SK-MEL-5 (cell line): ENCODE data around the gene KCNG4. TPM values are rescaled to one million over a fixed set of nuclear protein-coding genes. Genes with fewer than 3 reads are reported as not detected.

Experiments
- DNase-seq: peaks from one replicate; pipeline ENCODE4 v3.0.0-alpha.2; 2016; ENCODE audit warnings: low read depth, low spot score
- in situ Hi-C: cut with HindIII; loops from 2 replicates; pipeline ENCODE4 v1.10.0; 2016; ENCODE audit warnings: low sequenced_read_pairs, high pct_unique_total_duplicates, low pct_unique_long_range_greater_than_20kb
- small RNA-seq, 2 experiments: library from RNA; depleted of rRNA; stranded (forward); fragments of <200 nt; gene quantifications; one replicate each; pipeline ENCODE3, GENCODE V24; 2014
- total RNA-seq: library from RNA; depleted of rRNA; stranded (reverse); fragments of >200 nt; shearing (Covaris generic); gene quantifications from 2 replicates; pipeline ENCODE4 v1.2.3, GENCODE V29; 2014; rRNA removed

The KCNG4 gene
- total RNA-seq, 1 experiment from 2014 or later, result 3.3 TPM

GRCh38 chr16:84181144-84181915, 58.5 kb downstream of the KCNG4 start:
- no peak for DNase-seq
- in situ Hi-C loops, result no loop called here

- no peak for DNase-seq
- in situ Hi-C loops, result no loop called here
These were observed 59.2 kb downstream of the KCNG4 start for GRCh38 chr16:84180519-84181140.

GRCh38 chr16:84179612-84180320, 60.0 kb downstream of the KCNG4 start:
- in situ Hi-C loops, result no loop called here
- DNase-seq, result no peak

DNA sequence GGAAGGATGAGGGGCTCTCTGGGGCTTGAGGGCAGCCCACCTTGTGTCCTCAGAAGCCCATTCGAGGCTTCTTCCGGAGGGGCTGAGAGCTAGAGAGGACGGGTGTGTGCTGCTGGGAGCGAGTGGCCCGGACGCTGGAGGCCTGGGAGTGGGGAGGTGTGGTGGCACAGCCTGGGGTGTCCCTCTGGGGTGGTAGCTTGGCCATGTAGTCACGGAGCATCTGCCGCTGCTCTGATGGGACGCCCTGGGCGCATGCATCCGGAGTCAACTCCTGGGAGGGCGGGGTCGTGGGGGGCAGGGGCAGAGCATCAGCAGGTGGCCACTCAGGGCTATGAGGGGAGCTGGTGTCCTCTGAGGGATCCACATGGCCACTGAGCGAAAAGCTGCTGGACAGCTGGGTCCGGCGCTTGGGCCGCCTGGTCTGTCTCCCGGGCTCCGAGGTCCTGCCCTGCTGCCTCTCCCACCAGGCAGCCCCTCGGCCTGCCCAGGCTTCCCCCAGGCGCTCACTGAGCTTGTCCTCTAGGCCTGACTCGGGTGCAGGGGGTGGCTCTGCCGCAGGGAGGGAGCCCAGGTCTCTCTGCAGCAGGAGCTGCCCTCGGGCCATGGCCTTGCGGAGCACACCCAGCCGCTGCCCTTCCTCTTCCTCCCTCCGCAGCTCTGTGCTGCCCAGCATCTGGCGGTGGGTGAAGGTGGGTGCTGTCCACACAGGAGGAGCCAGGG, 60.8 kb downstream of the KCNG4 start:
- in situ Hi-C loops, result no loop called here
- no peak for DNase-seq

- in situ Hi-C loops, result no loop called here
- no peak for DNase-seq
These were observed 61.6 kb downstream of the KCNG4 start for GRCh38 chr16:84178146-84178765.

- peak; percentile 39 for DNase-seq
- in situ Hi-C loops, result no loop called here
These were observed 62.1 kb downstream of the KCNG4 start for GRCh38 chr16:84177741-84178073.

- no peak for DNase-seq
- in situ Hi-C loops, result no loop called here
These were observed 63.4 kb downstream of the KCNG4 start for GRCh38 chr16:84176192-84177053.

DNA sequence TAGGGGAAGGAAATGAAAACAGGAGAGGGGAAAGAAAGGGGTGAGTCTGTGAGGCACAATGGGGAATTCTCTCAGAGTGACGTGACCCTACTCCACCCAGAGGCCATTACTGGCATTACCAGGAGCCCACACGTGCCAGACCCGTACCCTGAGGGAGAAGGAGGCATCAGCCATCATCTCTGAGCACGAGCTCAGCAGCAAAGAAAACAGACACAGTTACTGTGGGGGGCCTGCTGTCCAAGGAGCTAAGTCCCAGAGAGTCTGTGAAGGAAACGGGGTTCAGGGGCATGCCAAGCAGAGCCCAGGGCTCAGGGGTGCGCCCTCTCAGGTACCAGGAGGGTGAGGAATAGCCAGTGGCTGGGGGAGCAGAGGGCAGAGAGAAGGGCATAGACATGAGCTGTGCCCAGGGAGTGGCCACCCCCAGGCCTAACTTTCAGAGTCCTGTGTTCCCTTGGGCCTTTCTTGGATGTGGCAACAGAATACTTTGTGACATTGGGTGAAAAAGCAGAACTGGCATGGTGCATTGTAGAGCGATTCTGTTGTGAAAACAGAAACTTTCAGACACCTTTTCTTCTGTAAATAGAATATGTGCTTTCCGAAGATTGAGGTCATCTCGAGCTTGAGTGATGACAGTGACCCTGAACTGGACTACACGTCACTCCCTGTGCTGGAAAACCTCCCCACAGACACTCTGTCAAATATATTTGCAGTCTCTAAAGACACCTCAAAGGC, 64.3 kb downstream of the KCNG4 start:
- peak; percentile 81 for DNase-seq
- in situ Hi-C loops, result no loop called here

DNA sequence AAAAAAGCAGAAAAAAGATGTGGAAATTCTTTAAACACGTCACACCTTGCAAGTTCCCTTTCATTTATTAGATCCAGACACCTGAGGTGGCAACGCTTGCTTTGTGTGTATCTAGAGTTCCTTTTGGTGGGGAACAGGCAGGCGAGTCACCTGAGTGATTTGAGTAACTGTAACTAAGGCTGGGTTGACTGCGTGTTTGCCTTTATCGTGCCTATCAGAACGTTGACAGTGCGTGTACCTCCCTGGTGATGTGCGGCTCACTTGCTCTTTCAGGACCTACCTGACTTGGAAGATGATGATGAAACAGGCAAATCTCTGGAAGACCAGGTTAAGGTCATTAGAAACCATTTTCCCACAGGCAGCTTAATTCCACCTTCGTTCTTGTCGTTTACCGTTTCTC, 65.4 kb downstream of the KCNG4 start:
- DNase-seq, result no peak
- in situ Hi-C loops, result no loop called here

- in situ Hi-C loops, result no loop called here
These were observed 70.0 kb downstream of the KCNG4 start for GRCh38 chr16:84169765-84170310.

More at GRCh38 chr16:84169765-84170310, 70.0 kb downstream of the KCNG4 start:
- DNase-seq, result no peak

Small RNAs within 50 kb of the gene (small RNA-seq; reads per million reads assigned to genes)
- 0 to 0.05 reads per million in 2 experiments for gene RNA5SP433

Other genes starting within 250 kb of the KCNG4 start
- 9.0 and 11.7 TPM in 2 replicates for gene SLC38A8, start 197.2 kb downstream of the KCNG4 start, total RNA-seq
- gene MBTPS1, start 123.1 kb downstream of the KCNG4 start, total RNA-seq, result 48.7 and 52.3 TPM in 2 replicates
- gene HSDL1, start 94.8 kb downstream of the KCNG4 start, total RNA-seq, result 41.1 and 42.0 TPM in 2 replicates
- gene DNAAF1, start 94.7 kb downstream of the KCNG4 start, total RNA-seq, result 0.16 and 0.63 TPM in 2 replicates
- 39.7 and 54.1 TPM in 2 replicates for gene TAF1C, start 53.0 kb downstream of the KCNG4 start, total RNA-seq
- gene ADAD2, start 48.9 kb downstream of the KCNG4 start, total RNA-seq, result 0.11 and 0.21 TPM in 2 replicates
- gene WFDC1, start 54.9 kb upstream of the KCNG4 start, total RNA-seq, result 714 and 808 TPM in 2 replicates
- 0.29 TPM in 1 of 2 replicates, not detected in the other for gene ATP2C2, start 128.5 kb upstream of the KCNG4 start, total RNA-seq